HCT116 (cell line): ENCODE results near the gene SMTN. TPM values are rescaled to one million over a fixed set of nuclear protein-coding genes. Genes with fewer than 3 reads are reported as not detected.

Experiments used
- ATAC-seq: fragments of 200-7000 bp; cut with Tn5 transposase; 2 replicates; pipeline ENCODE4 v1.9.1; 2020; ENCODE audit warnings: mild to moderate bottlenecking, moderate library complexity
- BruUV-seq: library from RNA; stranded (reverse); fragments of 400-500 nt; replicated peaks from 2 replicates; lab custom pipeline; 2021; lab: Mats Ljungman, UMichigan
- CTCF ChIA-PET: fragments of 300-600 bp; sonication (Branson Sonifier 250); formaldehyde crosslinking; loops from one replicate; lab custom pipeline; 2021; ENCODE audit warnings: antibody characterized with exemption; lab: Charles Lee
- POLR2A ChIA-PET: fragments of 300-600, 350-600 bp; sonication (Branson Sonifier 250); formaldehyde crosslinking; loops from one replicate; lab custom pipeline; 2021; ENCODE audit warnings: antibody characterized with exemption; lab: Charles Lee
- RAD21 ChIA-PET, 2 experiments: fragments of 300-600 bp; sonication (Branson Sonifier 250); formaldehyde crosslinking; loops; one replicate each; lab custom pipeline; 2023; ENCODE audit warnings: low total read pairs in 2 of 2; ENCODE audit not compliant: uncharacterized antibody in 2 of 2, unreplicated experiment in 2 of 2, low non-redundant PET in 1 of 2; lab: Charles Lee
- DNase-seq: peaks from one replicate; pipeline ENCODE4 v3.0.0-alpha.2; 2010; ENCODE audit warnings: low read depth, low spot score
- H2AFZ ChIP-seq: fragments of 200-600 bp; shearing (Covaris generic), sonication (generic); 2 replicates; pipeline ENCODE4 v1.6.1; 2017; ENCODE audit warnings: low read depth, mixed run types, mixed read lengths, antibody characterized with exemption, low read length; ENCODE audit not compliant: poor library complexity, severe bottlenecking
- H3K27ac ChIP-seq: 2 replicates; pipeline ENCODE4 v1.5.1; 2012; ENCODE audit warnings: low read depth, low read length
- H3K27me3 ChIP-seq: fragments of 200-600 bp; sonication (generic); 2 replicates; pipeline ENCODE4 v1.6.1; 2016; ENCODE audit warnings: mixed run types, low read length, mixed read lengths; ENCODE audit not compliant: insufficient read depth
- H3K36me3 ChIP-seq, 2 experiments: fragments of 200-500 bp in 1 of 2; fragments of 200-600 bp in 1 of 2; sonication (Bioruptor generic) in 1 of 2; sonication (generic) in 1 of 2; 2 replicates each; pipeline versions ENCODE4 v1.5.1 to v1.6.1; 2014 to 2016; ENCODE audit warnings: low read length in 2 of 2, inconsistent platforms in 1 of 2, mixed read lengths in 1 of 2, mixed run types in 1 of 2; ENCODE audit not compliant: insufficient read depth in 2 of 2, control insufficient read depth in 1 of 2
- H3K4me1 ChIP-seq, 2 experiments: fragments of 200-600 bp in 1 of 2; sonication (generic) in 1 of 2; 2 replicates each; pipeline versions ENCODE4 v1.5.1 to v1.6.1; 2012 to 2017; ENCODE audit warnings: low read length in 2 of 2, inconsistent platforms in 1 of 2, mild to moderate bottlenecking in 1 of 2, mixed read lengths in 1 of 2, mixed run types in 1 of 2, moderate library complexity in 1 of 2; ENCODE audit not compliant: insufficient read depth in 2 of 2, control insufficient read depth in 1 of 2
- H3K4me2 ChIP-seq: fragments of 200-600 bp; sonication (generic); 2 replicates; pipeline ENCODE4 v1.6.1; 2017; ENCODE audit warnings: mixed run types, low read length, mixed read lengths
- H3K4me3 ChIP-seq, 2 experiments: fragments of 200-600 bp in 1 of 2; sonication (generic) in 1 of 2; replicated peaks in 1 of 2; 2 replicates each; pipeline ENCODE4 v1.5.1; 2011 to 2016; ENCODE audit warnings: low read length in 2 of 2, control low read depth in 1 of 2, low read depth in 1 of 2, mild to moderate bottlenecking in 1 of 2, mixed read lengths in 1 of 2, mixed run types in 1 of 2
- H3K79me2 ChIP-seq: fragments of 200-600 bp; sonication (generic); 2 replicates; pipeline ENCODE4 v1.6.1; 2017; ENCODE audit warnings: mild to moderate bottlenecking, mixed run types, low read length, moderate library complexity, mixed read lengths; ENCODE audit not compliant: insufficient read depth
- H3K9ac ChIP-seq: fragments of 200-600 bp; sonication (generic); 2 replicates; pipeline ENCODE4 v1.6.1; 2016; ENCODE audit warnings: low read length, mixed read lengths
- H3K9me2 ChIP-seq: fragments of 200-600 bp; sonication (generic), shearing (Covaris generic); 2 replicates; pipeline ENCODE4 v1.6.1; 2017; ENCODE audit warnings: mixed run types, mild to moderate bottlenecking, moderate library complexity; ENCODE audit not compliant: insufficient read depth
- H3K9me3 ChIP-seq, 2 experiments: fragments of 200-500 bp in 1 of 2; fragments of 200-600 bp in 1 of 2; sonication (Bioruptor generic) in 1 of 2; sonication (generic) in 1 of 2; 2 replicates each; pipeline ENCODE4 v1.6.1; 2014 to 2017; ENCODE audit warnings: low read length in 2 of 2, mixed read lengths in 2 of 2, inconsistent platforms in 1 of 2, low read depth in 1 of 2, mild to moderate bottlenecking in 1 of 2, mixed run types in 1 of 2, moderate library complexity in 1 of 2; ENCODE audit not compliant: control insufficient read depth in 1 of 2, insufficient read depth in 1 of 2
- H4K20me1 ChIP-seq: fragments of 200-600 bp; sonication (generic), shearing (Covaris generic); 2 replicates; pipeline ENCODE4 v1.6.1; 2017; ENCODE audit warnings: mixed run types, mild to moderate bottlenecking, moderate library complexity; ENCODE audit not compliant: insufficient read depth
- CTCF ChIP-seq, 3 experiments: fragments of 200-600 bp in 1 of 3; sonication (generic) in 1 of 3; IDR thresholded peaks in 2 of 3; conservative IDR thresholded peaks in 1 of 3; 2 replicates each; pipeline ENCODE4 v1.5.1; 2012 to 2017; ENCODE audit warnings: low read depth in 2 of 3, low read length in 2 of 3, antibody characterized with exemption in 1 of 3, borderline replicate concordance in 1 of 3, control low read depth in 1 of 3, mild to moderate bottlenecking in 1 of 3, mixed read lengths in 1 of 3, mixed run types in 1 of 3, moderate library complexity in 1 of 3; ENCODE audit not compliant: insufficient read depth in 1 of 3
- EGR1 ChIP-seq: IDR thresholded peaks from 2 replicates; pipeline ENCODE4 v1.6.1; 2012; ENCODE audit warnings: low read depth
- ELF1 ChIP-seq: IDR thresholded peaks from 2 replicates; pipeline ENCODE4 v1.6.1; 2012; ENCODE audit warnings: low read depth, borderline replicate concordance
- EZH2phosphoT487 ChIP-seq: fragments of 200-600 bp; IDR thresholded peaks from 2 replicates; pipeline ENCODE4 v1.6.1; 2018; ENCODE audit warnings: antibody characterized with exemption, borderline replicate concordance
- POLR2A ChIP-seq: IDR thresholded peaks from 2 replicates; pipeline ENCODE4 v1.7.0; 2011; ENCODE audit warnings: borderline replicate concordance; ENCODE audit not compliant: insufficient read depth, insufficient read length; ENCODE audit errors: extremely low read depth
- POLR2AphosphoS5 ChIP-seq: IDR thresholded peaks from 2 replicates; pipeline ENCODE4 v1.6.1; 2011; ENCODE audit warnings: mild to moderate bottlenecking, low read depth, low read length, moderate library complexity
- SIN3A ChIP-seq: IDR thresholded peaks from 2 replicates; pipeline ENCODE4 v1.6.1; 2012; ENCODE audit warnings: low read depth
- SRF ChIP-seq: IDR thresholded peaks from 2 replicates; pipeline ENCODE4 v1.6.1; 2012; ENCODE audit warnings: low read depth
- TCF7L2 ChIP-seq: IDR thresholded peaks from 2 replicates; pipeline ENCODE4 v1.7.0; 2011; ENCODE audit warnings: borderline replicate concordance, inconsistent platforms; ENCODE audit not compliant: insufficient read depth, insufficient read length; ENCODE audit errors: extremely low read depth
- ZFX ChIP-seq: fragments of 450-650 bp; IDR thresholded peaks from 2 replicates; pipeline ENCODE4 v1.6.1; 2017
- intact Hi-C: fragments of 100-400 bp; cut with micrococcal nuclease; formaldehyde crosslinking; loops from 2 replicates; pipeline ENCODE4 v1.10.0; 2022
- total RNA-seq: library from RNA; stranded (reverse); gene quantifications from one replicate; pipeline ENCODE4 v1.2.1, GENCODE V29; 2021; ENCODE audit not compliant: unreplicated experiment
- TF ChIP-seq, protein P1 (sequence below): IDR thresholded peaks from 2 replicates; pipeline ENCODE4 v1.6.1; 2012; ENCODE audit warnings: low read depth
- TF ChIP-seq, protein P2 (sequence below): IDR thresholded peaks from 2 replicates; pipeline ENCODE4 v1.6.1; 2012
- TF ChIP-seq, protein P3 (sequence below): IDR thresholded peaks from 2 replicates; pipeline ENCODE4 v1.6.1; 2012

SMTN gene
- total RNA-seq, 1 experiment from 2014 or later: 148 TPM

DNA sequence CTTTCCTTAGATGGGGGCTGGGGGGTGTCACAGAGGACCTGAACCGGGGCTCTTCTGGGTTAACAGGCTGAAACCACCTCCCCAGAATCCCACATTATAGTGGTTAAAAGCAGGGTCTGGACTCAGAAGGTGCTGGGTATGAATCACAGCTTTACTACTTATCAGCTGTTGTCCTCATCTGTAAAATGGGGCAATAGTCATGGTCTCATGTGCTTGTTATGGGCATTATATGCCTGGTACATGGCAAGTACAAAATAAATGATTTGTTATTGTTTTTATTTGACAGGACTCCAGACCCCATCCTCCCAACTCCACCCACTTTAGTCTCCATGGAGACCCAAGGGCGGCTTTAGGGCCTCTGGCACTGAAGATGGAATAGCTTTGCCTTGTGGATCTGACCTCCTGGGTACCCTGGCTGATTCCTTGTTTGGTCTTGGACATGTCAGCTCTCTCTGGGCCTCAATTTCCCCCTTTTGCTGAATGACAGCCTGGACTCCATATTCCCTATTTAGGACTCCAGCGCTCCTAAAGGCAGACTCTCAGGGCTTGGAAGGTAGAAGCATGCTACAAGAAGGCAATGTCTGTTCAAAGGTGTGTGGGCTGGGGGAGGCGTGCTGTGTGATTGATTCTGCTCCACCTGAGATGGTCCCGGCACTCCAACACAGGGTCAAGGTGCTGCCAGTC, 812 bp upstream of the SMTN start:
- Histone ChIP-seq H3K27me3 (no peaks in the 10 kb centered on the region), H3K27ac (peak overlapping the region; percentile 94), H2AFZ (no peak overlapping the region), H3K9ac (peak overlapping the region; percentile 89), H3K9me3 (no peaks in the 10 kb centered on the region), H3K4me2 (peak overlapping the region; percentile 85), H3K36me3 (no peaks in the 10 kb centered on the region), H3K79me2 (peaks cover 40% of the 10 kb centered on the region), H3K9me2 (no peaks in the 10 kb centered on the region), H3K4me1 (peaks cover 30 to 56% of the 10 kb centered on the region in 2 experiments), H3K4me3 (peak overlapping the region; percentile 78 to 93), H4K20me1 (no peaks in the 10 kb centered on the region)
- CTCF ChIA-PET: interaction anchor here (0.6 to 3.5 kb wide), 8 partner anchors 16 to 133 kb away, joined by 3 to 25 read pairs (median 4); partner anchors contain the start of genes MORC2, SELENOM and TUG1
- no peak for DNase-seq
- POLR2A ChIA-PET: interaction anchor here (0.7 to 7.6 kb wide), 14 partner anchors 9 to 129 kb away, joined by 3 to 86 read pairs (median 4); partner anchors contain the start of genes INPP5J, MORC2, SELENOM and TUG1
- TF ChIP-seq EGR1 (no peak), SIN3A (no peak), ELF1 (no peak), CTCF (IDR thresholded peaks at IDR 0.05 in 2 of 3, conservative IDR thresholded peaks at IDR 0.05 in 1 of 3; ENCODE audit: borderline replicate concordance in 1 of 3, insufficient read depth in 1 of 3, low read depth in 2 of 3, low read length in 2 of 3) (no peak), POLR2AphosphoS5 (no peak), ZFX (no peak), SRF (no peak), EZH2phosphoT487 (no peak), TCF7L2 (no peak), POLR2A (no peak)
- TF ChIP-seq, protein P1, sequence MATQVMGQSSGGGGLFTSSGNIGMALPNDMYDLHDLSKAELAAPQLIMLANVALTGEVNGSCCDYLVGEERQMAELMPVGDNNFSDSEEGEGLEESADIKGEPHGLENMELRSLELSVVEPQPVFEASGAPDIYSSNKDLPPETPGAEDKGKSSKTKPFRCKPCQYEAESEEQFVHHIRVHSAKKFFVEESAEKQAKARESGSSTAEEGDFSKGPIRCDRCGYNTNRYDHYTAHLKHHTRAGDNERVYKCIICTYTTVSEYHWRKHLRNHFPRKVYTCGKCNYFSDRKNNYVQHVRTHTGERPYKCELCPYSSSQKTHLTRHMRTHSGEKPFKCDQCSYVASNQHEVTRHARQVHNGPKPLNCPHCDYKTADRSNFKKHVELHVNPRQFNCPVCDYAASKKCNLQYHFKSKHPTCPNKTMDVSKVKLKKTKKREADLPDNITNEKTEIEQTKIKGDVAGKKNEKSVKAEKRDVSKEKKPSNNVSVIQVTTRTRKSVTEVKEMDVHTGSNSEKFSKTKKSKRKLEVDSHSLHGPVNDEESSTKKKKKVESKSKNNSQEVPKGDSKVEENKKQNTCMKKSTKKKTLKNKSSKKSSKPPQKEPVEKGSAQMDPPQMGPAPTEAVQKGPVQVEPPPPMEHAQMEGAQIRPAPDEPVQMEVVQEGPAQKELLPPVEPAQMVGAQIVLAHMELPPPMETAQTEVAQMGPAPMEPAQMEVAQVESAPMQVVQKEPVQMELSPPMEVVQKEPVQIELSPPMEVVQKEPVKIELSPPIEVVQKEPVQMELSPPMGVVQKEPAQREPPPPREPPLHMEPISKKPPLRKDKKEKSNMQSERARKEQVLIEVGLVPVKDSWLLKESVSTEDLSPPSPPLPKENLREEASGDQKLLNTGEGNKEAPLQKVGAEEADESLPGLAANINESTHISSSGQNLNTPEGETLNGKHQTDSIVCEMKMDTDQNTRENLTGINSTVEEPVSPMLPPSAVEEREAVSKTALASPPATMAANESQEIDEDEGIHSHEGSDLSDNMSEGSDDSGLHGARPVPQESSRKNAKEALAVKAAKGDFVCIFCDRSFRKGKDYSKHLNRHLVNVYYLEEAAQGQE: no peak
- TF ChIP-seq, protein P2, sequence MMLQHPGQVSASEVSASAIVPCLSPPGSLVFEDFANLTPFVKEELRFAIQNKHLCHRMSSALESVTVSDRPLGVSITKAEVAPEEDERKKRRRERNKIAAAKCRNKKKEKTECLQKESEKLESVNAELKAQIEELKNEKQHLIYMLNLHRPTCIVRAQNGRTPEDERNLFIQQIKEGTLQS: no peak
- TF ChIP-seq, protein P3, sequence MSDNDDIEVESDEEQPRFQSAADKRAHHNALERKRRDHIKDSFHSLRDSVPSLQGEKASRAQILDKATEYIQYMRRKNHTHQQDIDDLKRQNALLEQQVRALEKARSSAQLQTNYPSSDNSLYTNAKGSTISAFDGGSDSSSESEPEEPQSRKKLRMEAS: no peak
- RAD21 ChIA-PET: no interaction called here
- BruUV-seq: no TSS peak
- no peak for ATAC-seq
- intact Hi-C loops: loop anchor here (5.0 to 10.0 kb wide), 2 partner anchors 113 to 656 kb away; partner anchors contain the start of genes MORC2, MTFP1 and TUG1
